Measurements from ENCODE around the gene CX3CR1.
"Not testable (repeated sequence)": the region's sequence is repeated elsewhere in the genome, so short reads cannot be mapped to it uniquely, and the experiment has no call there.

The CX3CR1 gene, protein sequence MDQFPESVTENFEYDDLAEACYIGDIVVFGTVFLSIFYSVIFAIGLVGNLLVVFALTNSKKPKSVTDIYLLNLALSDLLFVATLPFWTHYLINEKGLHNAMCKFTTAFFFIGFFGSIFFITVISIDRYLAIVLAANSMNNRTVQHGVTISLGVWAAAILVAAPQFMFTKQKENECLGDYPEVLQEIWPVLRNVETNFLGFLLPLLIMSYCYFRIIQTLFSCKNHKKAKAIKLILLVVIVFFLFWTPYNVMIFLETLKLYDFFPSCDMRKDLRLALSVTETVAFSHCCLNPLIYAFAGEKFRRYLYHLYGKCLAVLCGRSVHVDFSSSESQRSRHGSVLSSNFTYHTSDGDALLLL

GRCh38 chr3:39279745-39280517 lies at the start of gene CX3CR1:
Gene CX3CR1, minus strand, starts transcription at chr3:39280036. Its CDS starts 13,527 bp downstream, at chr3:39266509.
- DNase-seq (ENCODE audit: low read depth in 2 of 2): no peak

GRCh38 chr3:39329493-39329892 lies 49.7 kb upstream of the CX3CR1 start, which contains the start of gene CCR8:
Gene CCR8, plus strand, starts transcription at chr3:39329709. Its CDS starts 2,623 bp downstream, at chr3:39332332.
- no peak for DNase-seq (ENCODE audit: low read depth in 2 of 2)

DNA sequence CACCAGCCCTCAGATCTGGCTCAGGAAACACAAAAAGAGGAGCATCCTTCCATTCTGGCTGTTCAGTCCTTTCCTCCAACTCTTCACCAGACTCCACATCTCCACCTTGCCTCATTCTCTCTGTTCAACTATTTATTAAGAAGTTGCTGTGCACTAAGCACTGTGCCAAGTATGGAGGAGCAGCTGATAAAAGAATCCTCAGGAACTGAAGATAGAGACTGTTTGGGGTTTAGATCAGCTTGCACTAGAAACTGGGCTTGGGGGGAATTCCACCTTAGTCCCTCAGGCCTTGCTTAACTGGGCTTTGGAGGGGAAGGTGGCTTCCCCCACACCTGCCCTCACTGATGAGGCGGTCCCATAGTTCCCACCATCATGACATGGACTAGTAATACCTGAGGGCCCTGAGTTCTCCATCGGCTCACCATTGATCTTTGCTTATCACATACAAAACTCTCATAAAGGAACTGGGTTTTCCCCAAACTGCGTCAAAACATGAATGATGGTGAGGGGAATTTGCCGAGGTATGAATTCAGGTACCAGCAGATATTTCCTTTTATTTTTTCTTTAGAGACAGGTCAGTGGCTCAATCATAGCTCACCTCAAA lies 48.0 kb upstream of the CX3CR1 start:
- no peak for DNase-seq (ENCODE audit: low read depth in 2 of 2)

DNA sequence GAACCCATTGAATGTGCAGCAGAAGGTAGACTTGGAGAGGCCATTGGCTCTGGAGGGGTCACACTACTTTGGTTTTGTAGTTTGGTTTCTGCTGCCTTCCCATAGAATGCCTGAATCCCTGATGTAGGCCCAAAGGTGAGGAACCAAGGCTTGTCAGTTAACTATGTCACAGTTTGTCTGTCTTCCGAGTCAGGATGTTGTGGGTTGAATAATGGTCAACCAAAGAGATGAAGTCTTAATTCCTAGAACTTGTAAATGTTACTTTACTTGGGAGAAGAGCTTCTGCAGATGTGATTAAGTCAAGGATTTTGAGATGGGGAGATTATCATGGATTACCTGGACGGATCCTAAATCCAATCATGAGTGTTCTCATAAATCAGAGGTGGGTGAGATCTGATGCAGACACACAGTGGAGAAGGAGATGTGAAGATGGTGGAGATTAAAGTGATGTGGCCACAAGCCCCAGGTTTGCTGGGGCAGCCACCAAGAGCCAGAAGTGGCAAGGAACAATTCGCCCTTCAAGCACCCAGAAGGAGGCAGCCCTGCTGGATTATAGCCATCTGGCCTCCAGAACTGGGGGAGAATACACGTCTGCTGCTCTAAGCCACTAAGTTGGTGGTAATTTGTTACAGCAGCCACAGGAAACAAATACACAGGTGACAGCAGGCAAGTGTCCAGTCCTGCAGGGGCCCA lies 47.4 kb upstream of the CX3CR1 start:
- no peak for DNase-seq (ENCODE audit: low read depth in 2 of 2)

DNA sequence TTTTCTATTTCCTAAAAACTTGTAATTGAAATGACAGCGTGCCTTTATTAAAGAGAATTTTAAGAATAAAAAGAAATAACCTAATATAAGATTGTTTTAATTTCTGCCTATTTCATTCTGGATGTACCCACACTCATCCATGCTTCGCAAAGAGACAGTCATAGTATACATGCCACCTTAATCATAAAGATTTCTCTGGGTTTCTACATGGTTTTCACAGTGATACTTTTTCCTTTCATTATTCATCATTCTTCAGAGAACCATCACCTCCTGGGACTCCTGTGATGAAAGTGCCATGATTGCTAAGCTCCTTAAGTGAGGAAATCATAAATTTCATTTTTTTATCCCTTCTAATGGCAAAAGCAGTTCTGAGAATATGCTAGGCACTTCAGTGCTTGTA lies 45.4 kb upstream of the CX3CR1 start:
- no peak for DNase-seq (ENCODE audit: low read depth in 2 of 2)

GRCh38 chr3:39323494-39323893 lies 43.7 kb upstream of the CX3CR1 start:
- no peak for DNase-seq (ENCODE audit: low read depth in 2 of 2)

- no peak for DNase-seq (ENCODE audit: low read depth in 2 of 2)
These were observed 43.1 kb upstream of the CX3CR1 start for GRCh38 chr3:39322936-39323335.

GRCh38 chr3:39322209-39322715 lies 42.4 kb upstream of the CX3CR1 start:
- not testable (repeated sequence) for DNase-seq (ENCODE audit: low read depth in 2 of 2)

- DNase-seq (ENCODE audit: low read depth in 2 of 2): not testable (repeated sequence)
These were observed 41.7 kb upstream of the CX3CR1 start for GRCh38 chr3:39321574-39321983.

DNA sequence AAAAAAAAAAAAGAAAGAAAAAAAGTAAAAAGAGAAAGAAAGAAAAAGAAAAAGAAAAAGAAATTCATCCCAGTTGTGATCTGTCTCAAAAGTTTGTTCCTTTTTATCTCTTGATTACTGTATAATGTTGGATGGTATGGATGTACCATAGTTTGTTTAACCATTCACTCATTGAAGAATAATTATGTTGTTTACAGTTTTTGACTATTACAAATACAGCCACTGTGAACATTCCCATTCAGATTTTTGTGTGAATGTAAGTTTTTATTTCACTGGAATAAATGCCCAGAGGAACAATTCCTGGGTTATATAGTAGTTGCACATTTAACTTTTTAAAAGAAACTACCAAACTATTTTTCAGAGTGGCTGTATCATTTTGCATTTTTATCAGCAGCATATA lies 39.4 kb upstream of the CX3CR1 start:
- DNase-seq (ENCODE audit: low read depth in 2 of 2): no peak

GRCh38 chr3:39318301-39318700 lies 38.5 kb upstream of the CX3CR1 start:
- no peak for DNase-seq (ENCODE audit: low read depth in 2 of 2)

GRCh38 chr3:39317571-39318169 lies 37.8 kb upstream of the CX3CR1 start:
- no peak for DNase-seq (ENCODE audit: low read depth in 2 of 2)

GRCh38 chr3:39315420-39315819 lies 35.6 kb upstream of the CX3CR1 start:
- DNase-seq (ENCODE audit: low read depth in 2 of 2): no peak

GRCh38 chr3:39313289-39313688 lies 33.5 kb upstream of the CX3CR1 start:
- DNase-seq (ENCODE audit: low read depth in 2 of 2): no peak

GRCh38 chr3:39302178-39302577 lies 22.3 kb upstream of the CX3CR1 start:
- no peak for DNase-seq (ENCODE audit: low read depth in 2 of 2)

GRCh38 chr3:39299279-39299678 lies 19.4 kb upstream of the CX3CR1 start:
- DNase-seq (ENCODE audit: low read depth in 2 of 2): no peak

GRCh38 chr3:39296197-39297077 lies 16.6 kb upstream of the CX3CR1 start:
- no peak for DNase-seq (ENCODE audit: low read depth in 2 of 2)

DNA sequence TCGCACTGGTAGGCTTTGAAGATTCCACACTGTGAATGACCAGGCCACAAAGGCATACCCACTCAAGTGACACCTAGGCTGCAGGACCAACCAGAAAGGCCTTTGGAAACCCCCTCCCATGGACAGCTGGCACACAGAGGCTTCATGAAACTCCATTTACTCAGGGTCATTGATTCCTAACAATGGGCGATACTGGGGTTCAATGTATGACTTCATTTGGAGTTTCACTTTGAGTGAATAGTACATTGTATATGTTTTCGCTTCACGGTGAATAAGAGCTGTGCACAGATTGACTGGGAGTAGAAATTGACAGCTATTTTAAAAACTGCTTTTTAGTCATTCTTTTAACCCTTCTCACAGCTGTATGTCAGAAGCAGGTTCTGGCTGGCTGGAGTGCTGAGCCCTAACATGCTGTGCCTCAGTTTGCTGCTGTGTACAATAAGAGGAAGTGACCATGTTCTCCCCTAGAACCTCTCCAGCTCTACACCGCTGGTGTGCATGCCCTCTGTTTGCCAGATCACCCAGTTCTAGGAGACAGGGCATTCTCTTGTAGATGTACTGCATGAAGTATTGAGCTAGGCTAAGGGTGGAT lies 15.4 kb upstream of the CX3CR1 start:
- DNase-seq (ENCODE audit: low read depth in 2 of 2): no peak

GRCh38 chr3:39294446-39295183 lies 14.8 kb upstream of the CX3CR1 start:
- no peak for DNase-seq (ENCODE audit: low read depth in 2 of 2)
